GM23338 (cell line): ENCODE measurements around the gene RHEBL1. TPM values are rescaled to one million over a fixed set of nuclear protein-coding genes. Genes with fewer than 3 reads are reported as not detected.
A peak's percentile ranks its signal among the peaks of the same experiment; 100 is the strongest.

Experiments
- ATAC-seq: fragments of 200-7000 bp; cut with Tn5 transposase; 3 replicates; pipeline ENCODE4 v1.9.1; 2020
- DNase-seq: peaks from one replicate; pipeline ENCODE4 v3.0.0-alpha.2; 2015; ENCODE audit warnings: low spot score
- H2AFZ ChIP-seq: fragments of 200-600 bp; sonication (generic); 2 replicates; pipeline ENCODE4 v1.8.0; 2016; ENCODE audit warnings: antibody characterized with exemption, mild to moderate bottlenecking, moderate library complexity
- H3F3A ChIP-seq: fragments of 200-600 bp; sonication (generic); replicated peaks from 2 replicates; pipeline ENCODE4 v1.8.0; 2017; ENCODE audit warnings: antibody characterized with exemption, mixed run types, low read depth
- H3K27ac ChIP-seq: fragments of 200-600 bp; sonication (generic); 2 replicates; pipeline ENCODE4 v1.6.1; 2016; ENCODE audit warnings: low read depth
- H3K27me3 ChIP-seq: fragments of 200-600 bp; sonication (generic); 2 replicates; pipeline ENCODE4 v1.8.0; 2016; ENCODE audit warnings: mild to moderate bottlenecking, mixed run types, moderate library complexity; ENCODE audit not compliant: insufficient read depth
- H3K36me3 ChIP-seq: fragments of 200-600 bp; sonication (generic); 2 replicates; pipeline ENCODE4 v1.8.0; 2016; ENCODE audit warnings: mild to moderate bottlenecking; ENCODE audit not compliant: insufficient read depth
- H3K4me1 ChIP-seq: fragments of 200-600 bp; sonication (generic); 2 replicates; pipeline ENCODE4 v1.8.0; 2016; ENCODE audit warnings: mild to moderate bottlenecking, moderate library complexity; ENCODE audit not compliant: insufficient read depth
- H3K4me2 ChIP-seq: fragments of 200-600 bp; sonication (generic); 2 replicates; pipeline ENCODE4 v1.7.1; 2017; ENCODE audit warnings: mixed run types
- H3K4me3 ChIP-seq: fragments of 200-600 bp; sonication (generic); 2 replicates; pipeline ENCODE4 v1.6.1; 2016; ENCODE audit warnings: mixed run types
- H3K79me2 ChIP-seq: fragments of 200-600 bp; sonication (generic); replicated peaks from 2 replicates; pipeline ENCODE4 v1.8.0; 2017; ENCODE audit warnings: mild to moderate bottlenecking; ENCODE audit not compliant: insufficient read depth
- H3K9me2 ChIP-seq: fragments of 200-600 bp; sonication (generic); 2 replicates; pipeline ENCODE4 v1.8.0; 2017; ENCODE audit not compliant: insufficient read depth
- H4K20me1 ChIP-seq: fragments of 200-600 bp; sonication (generic); replicated peaks from 2 replicates; pipeline ENCODE4 v1.8.0; 2017; ENCODE audit warnings: mild to moderate bottlenecking; ENCODE audit not compliant: insufficient read depth
- H3K27ac Mint-ChIP-seq: 2 replicates; pipeline ENCODE4 v1.8.0; 2020; ENCODE audit warnings: inconsistent platforms, mild to moderate bottlenecking, moderate library complexity, mixed read lengths
- H3K27me3 Mint-ChIP-seq: 3 replicates; pipeline ENCODE4 v1.8.0; 2022; ENCODE audit warnings: low read depth, mild to moderate bottlenecking, moderate library complexity, mixed read lengths, inconsistent platforms; ENCODE audit not compliant: insufficient read depth, poor library complexity
- H3K36me3 Mint-ChIP-seq: 3 replicates; pipeline ENCODE4 v1.8.0; 2021; ENCODE audit warnings: low read depth, mild to moderate bottlenecking, inconsistent platforms, moderate library complexity, mixed read lengths
- H3K4me1 Mint-ChIP-seq: 3 replicates; pipeline ENCODE4 v1.8.0; 2020; ENCODE audit warnings: mild to moderate bottlenecking, inconsistent platforms, mixed read lengths
- H3K4me3 Mint-ChIP-seq: 3 replicates; pipeline ENCODE4 v1.8.0; 2021; ENCODE audit warnings: moderate library complexity, mild to moderate bottlenecking, inconsistent platforms, mixed read lengths
- H3K9me3 Mint-ChIP-seq: 3 replicates; pipeline ENCODE4 v1.8.0; 2020; ENCODE audit warnings: moderate library complexity, mild to moderate bottlenecking, inconsistent platforms, mixed read lengths
- CREB1 ChIP-seq: fragments of 250-450 bp; sonication (Bioruptor Pico); IDR thresholded peaks from 2 replicates; pipeline ENCODE4 v1.5.0; 2020; ENCODE audit warnings: low read depth, mild to moderate bottlenecking, moderate library complexity
- CTCF ChIP-seq, 2 experiments: fragments of 200-600 bp in 1 of 2; sonication (generic) in 1 of 2; conservative IDR thresholded peaks; 2 replicates each; pipeline versions ENCODE4 v1.5.1 to v1.6.1; 2016 to 2017; ENCODE audit warnings: antibody characterized with exemption in 2 of 2, low read depth in 2 of 2, mild to moderate bottlenecking in 2 of 2, moderate library complexity in 1 of 2
- EZH2 ChIP-seq: fragments of 200-600 bp; sonication (generic); IDR thresholded peaks from one replicate; pipeline ENCODE4 v1.8.0; 2017; ENCODE audit warnings: antibody characterized with exemption, mild to moderate bottlenecking, low read depth; ENCODE audit not compliant: unreplicated experiment
- EZH2phosphoT487 ChIP-seq: fragments of 200-600 bp; sonication (generic); IDR thresholded peaks from one replicate; pipeline ENCODE4 v1.8.1; 2018; ENCODE audit warnings: antibody characterized with exemption; ENCODE audit not compliant: unreplicated experiment
- JUNB ChIP-seq: IDR thresholded peaks from one replicate; pipeline ENCODE4 v1.6.1; 2016; ENCODE audit warnings: antibody characterized with exemption; ENCODE audit not compliant: unreplicated experiment
- NANOG ChIP-seq: IDR thresholded peaks from 2 replicates; pipeline ENCODE4 v1.6.1; 2016; ENCODE audit warnings: antibody characterized with exemption, borderline replicate concordance
- POLR2AphosphoS5 ChIP-seq: IDR thresholded peaks from 2 replicates; pipeline ENCODE4 v1.6.1; 2016; ENCODE audit warnings: antibody characterized with exemption, low read depth
- REST ChIP-seq: IDR thresholded peaks from one replicate; pipeline ENCODE4 v1.6.1; 2018; ENCODE audit warnings: antibody characterized with exemption; ENCODE audit not compliant: unreplicated experiment
- STAT1 ChIP-seq: IDR thresholded peaks from one replicate; pipeline ENCODE4 v1.6.1; 2016; ENCODE audit warnings: antibody characterized with exemption; ENCODE audit not compliant: unreplicated experiment
- ZNF114 ChIP-seq: fragments of 250-450 bp; sonication (Bioruptor Pico); IDR thresholded peaks from 2 replicates; pipeline ENCODE4 v1.5.0; 2020; ENCODE audit warnings: mild to moderate bottlenecking, moderate library complexity
- ZNF331 ChIP-seq: fragments of 250-450 bp; sonication (Bioruptor Pico); IDR thresholded peaks from 2 replicates; pipeline ENCODE4 v1.5.0; 2020; ENCODE audit warnings: low read depth, mild to moderate bottlenecking, moderate library complexity
- ZNF462 ChIP-seq: fragments of 250-450 bp; sonication (Bioruptor Pico); IDR thresholded peaks from 2 replicates; pipeline ENCODE4 v1.5.0; 2020; ENCODE audit warnings: mild to moderate bottlenecking, moderate library complexity
- polyA plus RNA-seq: library from polyadenylated mRNA; unstranded; fragments of >200 nt; fragmentation: Nextera tagmentation; extraction: Ambion mirVana; gene quantifications from 2 replicates; pipeline ENCODE4 v1.2.1, GENCODE V29; 2016
- total RNA-seq: library from RNA; depleted of rRNA; stranded (reverse); fragments of >200 nt; shearing (Covaris generic); gene quantifications from 2 replicates; pipeline ENCODE4 v1.2.3, GENCODE V29; 2014
- TF ChIP-seq, protein P1 (sequence below): IDR thresholded peaks from 2 replicates; pipeline ENCODE4 v1.6.1; 2016; ENCODE audit warnings: antibody characterized with exemption

The RHEBL1 gene
- total and polyA plus RNA-seq, 2 experiments from 2014 or later, result 9.4 to 11.8 TPM

- no peak for DNase-seq
- H3K9me3 Mint-ChIP-seq, result no peaks in the 10 kb centered on the region
- H3K27ac Mint-ChIP-seq, result no peak overlapping the region
- no peak overlapping the region; the same call in 2 of the 3 replicates for H3K4me3 Mint-ChIP-seq
- Histone ChIP-seq H2AFZ (no peak overlapping the region), H3K27me3 (no peaks in the 10 kb centered on the region), H3K4me1 (peaks cover 29% of the 10 kb centered on the region), H3K9me2 (no peaks in the 10 kb centered on the region), H3K4me2 (no peak overlapping the region), H3K4me3 (no peak overlapping the region), H3F3A (no peaks in the 10 kb centered on the region), H3K27ac (0 out of 2 replicates have a peak overlapping the region, but pooled peaks have one; percentile 39), H3K79me2 (peaks cover 66% of the 10 kb centered on the region), H4K20me1 (peaks cover 61% of the 10 kb centered on the region), H3K36me3 (peaks cover 20% of the 10 kb centered on the region; the same call in 1 of the 2 replicates)
- peaks cover 59% of the 10 kb centered on the region for H3K36me3 Mint-ChIP-seq
- H3K4me1 Mint-ChIP-seq, result peaks cover 42% of the 10 kb centered on the region
- peaks cover 19% of the 10 kb centered on the region for H3K27me3 Mint-ChIP-seq
- TF ChIP-seq EZH2phosphoT487 (no peak), ZNF331 (no peak), CTCF (conservative IDR thresholded peaks at IDR 0.05; ENCODE audit: low read depth in 2 of 2) (no peak), EZH2 (no peak), POLR2AphosphoS5 (no peak), ZNF114 (CRISPR knock-in tag) (no peak), STAT1 (no peak), NANOG (no peak), REST (no peak), CREB1 (CRISPR knock-in tag) (no peak), ZNF462 (CRISPR knock-in tag) (no peak), JUNB (no peak)
- TF ChIP-seq, protein P1, sequence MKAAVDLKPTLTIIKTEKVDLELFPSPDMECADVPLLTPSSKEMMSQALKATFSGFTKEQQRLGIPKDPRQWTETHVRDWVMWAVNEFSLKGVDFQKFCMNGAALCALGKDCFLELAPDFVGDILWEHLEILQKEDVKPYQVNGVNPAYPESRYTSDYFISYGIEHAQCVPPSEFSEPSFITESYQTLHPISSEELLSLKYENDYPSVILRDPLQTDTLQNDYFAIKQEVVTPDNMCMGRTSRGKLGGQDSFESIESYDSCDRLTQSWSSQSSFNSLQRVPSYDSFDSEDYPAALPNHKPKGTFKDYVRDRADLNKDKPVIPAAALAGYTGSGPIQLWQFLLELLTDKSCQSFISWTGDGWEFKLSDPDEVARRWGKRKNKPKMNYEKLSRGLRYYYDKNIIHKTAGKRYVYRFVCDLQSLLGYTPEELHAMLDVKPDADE, result no peak
- no peak for ATAC-seq
These were observed 14.7 kb downstream of the RHEBL1 start for GRCh38 chr12:49055092-49055491.
